ENCODE results near the gene MEGF11.

Gene MEGF11

GRCh38 chr15:65916041-65916663 is 337.4 kb downstream of the MEGF11 start:
- no peak for DNase-seq (ENCODE audit: low read depth)

- no peak for DNase-seq (ENCODE audit: low read depth)
Measured at GRCh38 chr15:65914981-65915925, 338.3 kb downstream of the MEGF11 start.

DNA sequence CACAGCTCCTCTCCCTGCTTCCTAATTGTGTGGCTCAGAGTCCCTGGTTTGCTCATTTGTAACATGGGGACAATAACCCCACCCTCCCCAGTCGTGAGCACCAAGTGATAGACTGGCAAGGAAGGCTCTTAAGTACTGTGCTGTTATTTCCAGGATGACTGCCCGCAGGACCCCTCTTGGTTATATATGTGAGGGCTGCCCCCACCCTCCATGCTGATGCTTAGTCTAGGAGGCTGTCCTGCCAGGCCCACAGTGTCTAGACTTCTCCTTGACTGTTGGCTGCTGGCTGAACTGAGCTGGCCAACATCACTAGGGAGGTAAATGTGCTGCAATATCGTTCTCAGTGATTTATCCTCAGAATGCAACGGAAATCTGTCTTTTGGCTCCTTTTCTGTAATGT is 339.2 kb downstream of the MEGF11 start:
- no peak for DNase-seq (ENCODE audit: low read depth)

- DNase-seq (ENCODE audit: low read depth), result no peak
Measured at GRCh38 chr15:65913631-65914199, 339.8 kb downstream of the MEGF11 start.

GRCh38 chr15:65912235-65912634 is 341.3 kb downstream of the MEGF11 start:
- no peak for DNase-seq (ENCODE audit: low read depth)

DNA sequence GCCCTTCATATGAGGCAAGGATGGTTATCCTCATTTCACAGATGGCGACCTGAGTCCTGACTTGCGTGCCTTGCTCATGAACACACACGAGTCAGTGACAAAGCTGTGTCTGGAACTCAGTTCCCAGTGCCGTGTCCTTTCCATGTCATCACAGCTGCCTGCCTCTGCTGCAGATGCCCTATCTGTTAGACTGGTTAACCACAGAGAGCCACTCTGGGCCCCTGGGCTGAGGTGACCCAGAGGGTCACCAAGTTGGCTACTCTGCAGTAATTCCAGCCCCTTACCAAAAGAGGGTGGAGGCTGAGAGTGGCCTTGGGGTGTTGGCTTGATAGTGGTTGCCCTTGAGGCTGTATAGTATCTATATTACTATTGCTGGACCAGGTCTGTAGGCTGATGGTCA is 343.2 kb downstream of the MEGF11 start:
- DNase-seq (ENCODE audit: low read depth), result no peak

DNA sequence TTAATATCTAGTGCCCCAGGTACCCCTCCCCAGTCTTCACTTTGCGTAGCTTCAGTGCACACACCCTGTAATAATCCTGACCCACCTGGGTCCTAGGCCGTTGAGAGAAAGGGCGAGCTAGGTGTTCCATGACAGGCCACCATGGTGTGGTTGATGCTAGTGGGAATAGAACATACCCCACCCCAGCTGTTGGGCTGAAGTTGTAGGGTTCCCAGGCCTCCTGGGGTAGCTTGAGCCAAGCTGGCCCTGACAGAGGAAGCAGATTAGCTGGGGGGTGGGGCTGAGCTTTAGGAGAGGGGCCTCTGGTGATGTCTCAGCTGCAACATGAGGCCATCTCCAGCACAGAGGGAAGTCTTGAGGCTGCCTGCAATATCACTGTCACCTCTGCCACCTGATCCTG is 343.7 kb downstream of the MEGF11 start:
- no peak for DNase-seq (ENCODE audit: low read depth)

DNA sequence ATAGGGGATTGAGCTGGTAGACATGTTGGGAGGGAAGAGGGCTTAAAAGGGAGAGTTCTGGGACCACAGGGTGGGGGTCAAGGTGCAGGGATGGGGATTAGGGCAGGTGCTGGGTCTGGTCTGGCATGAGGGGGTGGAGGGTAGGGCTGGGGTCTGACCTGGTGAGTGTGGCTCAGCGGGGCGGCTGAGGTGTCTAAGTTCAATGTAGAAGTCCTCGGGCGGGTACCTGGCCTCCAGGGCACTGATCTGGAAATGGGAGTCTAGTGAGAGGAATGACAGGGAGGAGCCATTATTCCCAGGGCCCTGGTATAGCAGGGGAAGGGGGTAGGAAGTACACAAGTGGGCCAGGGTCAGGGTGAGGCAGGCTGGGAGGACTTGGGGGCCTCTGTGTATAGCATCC is 344.7 kb downstream of the MEGF11 start:
- no peak for DNase-seq (ENCODE audit: low read depth)

DNA sequence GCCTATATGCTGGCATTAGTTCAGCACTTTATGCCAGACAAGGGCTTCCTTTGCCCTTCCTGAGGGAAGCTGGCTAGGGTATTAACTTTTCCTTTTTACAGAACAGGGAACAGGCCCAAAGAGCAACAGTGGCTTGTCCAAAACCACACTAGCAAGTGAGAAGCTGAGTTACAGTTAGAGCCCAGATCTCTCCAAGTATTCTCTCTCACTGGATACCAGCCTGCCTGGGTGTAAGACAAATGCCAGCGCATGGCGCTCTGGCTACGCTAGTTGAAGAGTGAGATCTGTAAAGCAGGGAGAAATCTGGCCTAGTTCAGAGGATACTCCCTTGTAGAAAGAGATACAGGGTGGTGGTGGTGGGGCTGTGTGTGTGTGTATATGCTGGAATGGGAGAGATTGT is 345.9 kb downstream of the MEGF11 start:
- no peak for DNase-seq (ENCODE audit: low read depth)

- DNase-seq (ENCODE audit: low read depth), result no peak
Measured at GRCh38 chr15:65906396-65906795, 347.2 kb downstream of the MEGF11 start.

DNA sequence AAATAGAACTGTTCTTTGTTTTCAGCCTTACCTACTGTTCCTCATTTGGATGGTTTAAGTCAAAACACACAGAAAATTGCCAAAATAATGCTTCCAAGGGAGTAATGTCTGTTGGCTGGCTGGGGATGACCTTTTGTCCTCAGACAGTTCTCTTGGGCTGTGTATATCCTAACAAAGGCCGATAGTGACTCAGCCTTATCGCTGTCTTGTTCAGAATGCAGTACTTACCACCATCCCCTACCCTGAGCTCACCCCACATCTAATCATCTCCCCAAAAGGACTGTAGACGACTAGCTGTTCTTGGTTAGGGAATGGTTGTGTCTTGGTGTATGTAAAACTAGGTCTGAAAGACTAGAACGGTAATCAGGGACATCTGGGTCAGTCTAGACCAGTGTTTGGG is 349.2 kb downstream of the MEGF11 start:
- DNase-seq (ENCODE audit: low read depth), result no peak

DNA sequence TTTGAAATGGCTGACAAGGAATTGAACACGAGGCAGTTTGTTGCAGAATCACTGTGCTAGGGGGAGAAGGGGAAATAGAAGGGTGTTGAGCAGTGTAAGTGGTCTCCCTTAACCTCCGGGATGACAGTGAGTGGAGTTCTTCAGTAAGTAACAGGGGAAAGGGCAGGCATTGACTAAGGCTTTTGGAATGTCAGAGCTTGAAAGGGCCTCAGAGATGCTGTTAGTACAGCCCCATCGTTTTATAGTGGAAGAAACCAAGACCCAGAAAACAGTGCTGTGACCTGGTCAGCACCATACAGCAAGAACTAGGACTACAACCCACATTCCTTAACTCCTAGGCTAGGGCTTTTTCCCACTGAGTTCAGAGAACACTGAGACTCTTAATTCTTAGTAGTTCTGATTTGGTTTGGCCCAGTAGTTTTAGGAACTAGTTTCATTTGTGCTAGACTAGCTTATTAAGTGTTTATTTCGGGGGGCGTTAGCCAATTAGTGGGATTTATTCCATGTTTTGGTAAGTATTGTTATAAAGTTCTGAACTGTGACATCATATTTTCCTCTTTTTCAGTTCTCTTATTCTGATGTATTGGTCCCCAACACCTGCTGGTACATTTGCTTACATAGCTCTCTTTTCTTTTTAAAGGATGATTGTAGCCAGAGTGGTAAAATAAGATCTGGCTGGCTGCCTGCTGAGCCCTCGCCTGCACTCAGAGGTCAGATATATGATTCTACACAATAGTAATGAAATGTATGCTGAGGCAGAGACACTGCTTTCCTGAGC is 350.1 kb downstream of the MEGF11 start:
- DNase-seq (ENCODE audit: low read depth), result no peak

DNA sequence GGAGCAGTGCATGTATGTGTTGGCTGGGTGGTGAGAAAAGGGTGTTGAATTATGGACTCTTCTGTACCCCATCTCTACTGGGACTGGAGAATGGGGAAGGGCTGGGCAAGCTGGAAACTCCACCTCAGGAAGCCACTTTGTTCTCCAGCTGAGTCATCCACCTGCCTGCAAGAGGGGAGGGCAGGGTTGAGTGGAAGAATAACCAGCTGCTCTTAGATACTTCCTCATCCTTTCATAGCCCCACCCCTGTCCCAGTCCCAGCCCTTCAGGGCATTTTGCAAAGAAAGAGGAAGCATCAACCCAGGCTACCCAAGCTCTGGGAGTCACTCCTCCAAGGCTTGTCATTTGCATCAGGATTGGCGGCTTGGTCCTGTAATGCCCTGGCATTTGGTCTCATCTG is 351.2 kb downstream of the MEGF11 start:
- DNase-seq (ENCODE audit: low read depth), result no peak

DNA sequence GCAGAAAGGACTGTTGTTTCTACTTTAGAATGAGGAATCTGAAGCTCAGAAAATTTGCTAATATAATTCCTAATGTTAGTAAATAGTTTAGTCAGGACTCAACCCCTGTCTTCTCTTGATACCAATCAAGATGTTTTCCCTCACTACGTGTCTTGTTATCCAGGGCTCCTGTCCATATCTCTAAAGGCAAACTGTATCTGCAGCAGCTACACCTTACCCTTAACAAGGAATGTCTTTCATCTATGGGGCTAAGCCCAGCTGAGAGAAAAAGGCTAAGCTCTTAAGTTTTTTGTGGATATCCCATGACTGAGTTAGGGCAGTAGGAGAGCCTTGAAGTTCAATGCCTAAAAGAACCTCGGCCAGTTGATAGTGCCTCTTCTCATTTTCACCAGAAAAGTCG is 351.7 kb downstream of the MEGF11 start:
- DNase-seq (ENCODE audit: low read depth), result no peak

DNA sequence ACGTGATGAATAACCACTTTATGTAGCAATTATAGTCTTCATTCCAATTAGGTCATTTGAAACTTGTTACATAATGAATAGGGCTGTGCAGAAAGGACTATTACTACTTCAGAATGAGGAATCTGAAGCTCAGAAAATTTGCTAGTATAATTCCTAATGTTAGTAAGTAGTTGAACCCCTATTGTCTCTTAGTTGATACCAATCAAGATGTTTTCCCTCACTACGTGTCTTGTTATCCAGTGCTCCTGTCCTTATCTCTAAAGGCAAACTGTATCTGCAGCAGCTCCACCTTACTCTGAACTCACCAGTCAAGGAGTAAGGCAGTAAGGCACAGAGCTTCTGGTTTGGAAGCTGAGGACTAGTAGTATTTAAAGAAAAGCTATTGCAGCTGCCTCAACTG is 352.2 kb downstream of the MEGF11 start:
- DNase-seq (ENCODE audit: low read depth), result no peak

GRCh38 chr15:65900488-65900887 is 353.1 kb downstream of the MEGF11 start:
- DNase-seq (ENCODE audit: low read depth), result no peak

DNA sequence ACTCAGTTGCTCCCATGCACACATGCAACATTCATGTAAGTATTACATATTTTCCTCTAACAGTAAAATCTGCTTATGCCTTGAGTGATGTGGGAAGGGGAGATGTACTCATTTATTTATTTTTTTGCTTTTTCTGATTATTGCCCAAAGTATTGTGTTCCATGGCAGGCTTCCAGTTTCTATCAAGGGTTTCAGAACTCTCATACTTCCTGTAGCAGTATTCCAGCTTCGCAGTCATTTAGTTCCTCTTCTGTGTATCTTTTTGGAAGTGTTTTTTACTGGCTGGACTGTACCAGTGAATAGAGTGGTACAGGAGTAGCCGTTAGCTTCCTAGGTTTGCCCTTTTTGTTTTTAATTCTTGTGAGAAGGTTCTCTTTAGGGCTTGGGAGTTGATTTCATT is 357.3 kb downstream of the MEGF11 start:
- no peak for DNase-seq (ENCODE audit: low read depth)

DNA sequence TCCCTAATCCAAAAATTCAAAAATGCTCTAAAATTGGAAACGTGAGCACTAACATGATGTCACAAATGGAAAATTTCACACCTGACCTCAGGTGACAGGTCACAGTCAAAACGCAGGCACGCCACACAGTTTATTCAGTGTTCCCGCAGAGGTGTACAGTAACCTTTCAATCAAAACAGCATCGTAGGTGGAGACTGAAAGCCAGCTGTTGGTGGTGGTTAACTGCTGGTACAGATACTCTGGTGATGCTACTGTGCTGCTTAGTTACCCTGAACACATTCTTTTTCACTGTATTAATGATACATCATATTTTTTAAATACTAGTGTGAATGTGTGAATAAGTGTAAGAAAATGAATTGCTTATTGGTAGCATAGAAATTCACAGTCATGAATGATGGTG is 360.5 kb downstream of the MEGF11 start:
- no peak for DNase-seq (ENCODE audit: low read depth)

DNA sequence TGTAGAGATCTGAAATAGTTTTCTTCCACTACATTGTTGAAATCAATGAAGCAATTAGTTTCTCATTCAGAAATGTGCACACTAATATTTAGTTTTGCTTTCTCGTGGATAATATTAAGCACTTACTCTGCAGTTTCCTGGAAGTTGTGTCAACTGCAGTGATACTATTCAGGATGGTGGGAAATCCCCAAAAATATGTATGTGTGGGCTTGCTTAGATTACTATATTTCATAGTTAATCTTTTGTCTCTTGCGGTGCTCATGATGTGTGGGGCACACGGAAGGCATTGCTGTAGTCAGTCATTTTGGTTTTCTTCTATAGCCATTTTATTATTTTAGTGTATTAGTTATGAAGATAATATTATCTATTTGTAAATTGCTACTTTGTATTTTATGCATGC is 364.6 kb downstream of the MEGF11 start:
- no peak for DNase-seq (ENCODE audit: low read depth)

- no peak for DNase-seq (ENCODE audit: low read depth)
Measured at GRCh38 chr15:65887565-65887964, 366.0 kb downstream of the MEGF11 start.

DNA sequence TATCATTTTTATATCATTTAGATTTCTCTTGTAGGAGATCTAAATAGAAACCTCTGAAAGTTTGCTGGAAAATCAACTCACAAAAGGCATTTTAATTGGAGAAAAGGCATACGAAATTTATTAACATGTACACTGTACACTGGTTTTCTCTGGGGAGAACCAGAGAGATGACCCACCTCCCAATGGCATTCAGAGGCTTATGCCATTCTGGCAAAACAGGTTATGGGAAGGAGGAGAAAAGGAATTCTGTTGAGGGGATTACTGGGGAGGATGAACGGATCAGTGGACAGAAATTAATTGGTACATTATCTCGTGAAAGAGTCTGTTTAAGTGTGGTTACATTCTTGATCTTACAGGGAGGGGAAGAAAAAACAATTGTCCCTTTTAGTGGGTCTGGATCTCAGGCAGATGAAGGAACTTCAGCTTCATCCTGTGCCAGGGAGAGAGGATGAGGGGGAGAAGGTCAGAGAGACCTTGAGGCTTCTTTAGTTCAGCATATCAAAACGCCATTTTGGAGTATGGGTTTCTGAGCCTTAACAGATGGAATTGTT is 367.8 kb downstream of the MEGF11 start:
- no peak for DNase-seq (ENCODE audit: low read depth)

DNA sequence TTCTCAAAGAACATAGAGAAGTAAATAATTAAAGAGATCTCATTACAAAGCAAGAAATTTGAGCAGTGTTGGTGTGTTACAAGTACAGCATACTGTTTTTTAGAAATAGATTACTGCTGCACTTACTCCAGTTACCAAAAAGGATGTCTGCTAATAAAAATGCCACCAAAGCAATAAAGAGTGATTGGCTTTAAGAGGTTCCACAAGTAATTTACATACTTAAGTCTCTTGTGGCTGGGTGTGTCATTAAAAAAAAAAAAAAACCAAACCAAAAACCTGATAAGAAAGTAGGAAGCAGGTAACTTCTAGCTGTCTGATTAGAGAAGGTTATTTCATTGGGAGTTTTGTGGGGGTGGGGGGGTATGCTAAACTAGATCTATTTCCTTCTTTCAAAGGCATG is 369.0 kb downstream of the MEGF11 start:
- DNase-seq (ENCODE audit: low read depth), result no peak
